H1 (cell line): ENCODE results near the gene UBA6. TPM values are rescaled to one million over a fixed set of nuclear protein-coding genes. Genes with fewer than 3 reads are reported as not detected.

ENCODE experiments used
- CTCF ChIA-PET: fragments of 300-600 bp; sonication (Branson Sonifier 250); formaldehyde crosslinking; loops from one replicate; lab custom pipeline; 2021; ENCODE audit not compliant: partially characterized antibody; lab: Charles Lee
- POLR2A ChIA-PET: fragments of 300-600 bp; sonication (Branson Sonifier 250); formaldehyde crosslinking; loops from one replicate; lab custom pipeline; 2021; ENCODE audit warnings: inconsistent platforms; ENCODE audit not compliant: partially characterized antibody; lab: Charles Lee
- DNase-seq, 2 experiments: peaks; one replicate each; pipeline versions ENCODE4 v3.0.0 to v3.0.0-alpha.2; 2010 to 2022; ENCODE audit warnings: low spot score in 2 of 2, low read depth in 1 of 2, mixed read lengths in 1 of 2
- FAIRE-seq: peaks from 2 replicates; lab custom pipeline; 2011; peaks lifted over from hg19 to GRCh38; lab: Jason Lieb, UNC
- H2AFZ ChIP-seq: 2 replicates; pipeline ENCODE4 v1.8.1; 2012; ENCODE audit warnings: low read length, inconsistent platforms
- H2AK5ac ChIP-seq: 2 replicates; pipeline ENCODE4 v1.6.1; 2013; ENCODE audit warnings: low read depth, low read length
- H2BK120ac ChIP-seq: replicated peaks from 2 replicates; pipeline ENCODE3; 2013; ENCODE audit warnings: low read depth, low read length, inconsistent platforms
- H2BK12ac ChIP-seq: 2 replicates; pipeline ENCODE4 v1.6.1; 2013; ENCODE audit warnings: low read depth, low read length
- H2BK15ac ChIP-seq: 2 replicates; pipeline ENCODE4 v1.6.1; 2013; ENCODE audit warnings: low read length
- H2BK20ac ChIP-seq: 2 replicates; pipeline ENCODE4 v1.6.1; 2013; ENCODE audit warnings: low read length
- H2BK5ac ChIP-seq: 2 replicates; pipeline ENCODE4 v1.6.1; 2013; ENCODE audit warnings: low read depth, low read length
- H3K14ac ChIP-seq: 2 replicates; pipeline ENCODE4 v1.6.1; 2013; ENCODE audit warnings: inconsistent platforms; ENCODE audit not compliant: insufficient read length
- H3K18ac ChIP-seq: 2 replicates; pipeline ENCODE4 v1.6.1; 2013; ENCODE audit warnings: low read length; ENCODE audit errors: extremely low read depth
- H3K23ac ChIP-seq: 2 replicates; pipeline ENCODE4 v1.6.1; 2013; ENCODE audit warnings: inconsistent platforms; ENCODE audit not compliant: insufficient read length
- H3K23me2 ChIP-seq: 2 replicates; pipeline ENCODE4 v1.6.1; 2013; ENCODE audit warnings: low read depth, low read length
- H3K27ac ChIP-seq: 2 replicates; pipeline ENCODE4 v1.6.1; 2011; ENCODE audit warnings: low read depth, low read length, inconsistent platforms
- H3K27me3 ChIP-seq, 4 experiments: replicated peaks in 1 of 4; 1 replicate in 1 of 4; 2 replicates in 3 of 4; pipeline versions ENCODE4 v1.6.1 to v1.8.1; 2011 to 2013; ENCODE audit warnings: low read length in 3 of 4, mild to moderate bottlenecking in 3 of 4, inconsistent platforms in 2 of 4, mixed read lengths in 2 of 4, moderate library complexity in 1 of 4; ENCODE audit not compliant: control insufficient read depth in 3 of 4, insufficient read depth in 3 of 4; ENCODE audit errors: extremely low read depth in 1 of 4
- H3K36me3 ChIP-seq, 4 experiments: 2 replicates each; pipeline versions ENCODE4 v1.6.1 to v1.8.1; 2011 to 2013; ENCODE audit warnings: mild to moderate bottlenecking in 4 of 4, low read length in 3 of 4, moderate library complexity in 2 of 4, control low read depth in 1 of 4, inconsistent platforms in 1 of 4; ENCODE audit not compliant: insufficient read depth in 4 of 4, control insufficient read depth in 2 of 4
- H3K4ac ChIP-seq: replicated peaks from 2 replicates; pipeline ENCODE3; 2013; ENCODE audit warnings: low read length, low read depth, mixed read lengths, inconsistent platforms; ENCODE audit not compliant: insufficient read length
- H3K4me1 ChIP-seq, 4 experiments: replicated peaks in 1 of 4; 1 replicate in 1 of 4; 2 replicates in 3 of 4; pipeline versions ENCODE4 v1.6.1 to v1.8.1; 2011 to 2013; ENCODE audit warnings: low read length in 3 of 4, inconsistent platforms in 2 of 4, mixed read lengths in 1 of 4; ENCODE audit not compliant: insufficient read depth in 4 of 4, control insufficient read depth in 3 of 4
- H3K4me2 ChIP-seq, 2 experiments: 2 replicates each; pipeline versions ENCODE4 v1.6.1 to v1.8.1; 2011 to 2013; ENCODE audit warnings: low read depth in 2 of 2, low read length in 2 of 2, control low read depth in 1 of 2, inconsistent platforms in 1 of 2, mild to moderate bottlenecking in 1 of 2; ENCODE audit not compliant: insufficient read depth in 1 of 2
- H3K4me3 ChIP-seq, 4 experiments: fragments of 200-600, 300-600 bp in 1 of 4; sonication (generic), shearing (Covaris generic), sonication (Bioruptor Twin) in 1 of 4; 2 replicates each; pipeline versions ENCODE4 v1.5.1 to v1.8.1; 2011 to 2016; ENCODE audit warnings: low read length in 4 of 4, low read depth in 3 of 4, control low read depth in 2 of 4, inconsistent platforms in 2 of 4, mild to moderate bottlenecking in 2 of 4, mixed read lengths in 1 of 4, moderate library complexity in 1 of 4; ENCODE audit not compliant: insufficient read depth in 2 of 4; ENCODE audit errors: extremely low read depth in 1 of 4
- H3K56ac ChIP-seq: replicated peaks from 2 replicates; pipeline ENCODE3; 2013; ENCODE audit warnings: low read depth, mild to moderate bottlenecking, mixed read lengths, low read length, inconsistent platforms; ENCODE audit not compliant: insufficient read length
- H3K79me1 ChIP-seq: 2 replicates; pipeline ENCODE4 v1.6.1; 2013; ENCODE audit warnings: low read depth, low read length, control low read depth
- H3K79me2 ChIP-seq, 2 experiments: 2 replicates each; pipeline versions ENCODE4 v1.6.1 to v1.8.1; 2012 to 2013; ENCODE audit warnings: low read length in 2 of 2, mild to moderate bottlenecking in 2 of 2, inconsistent platforms in 1 of 2; ENCODE audit not compliant: insufficient read depth in 2 of 2, control insufficient read depth in 1 of 2
- H3K9ac ChIP-seq, 4 experiments: replicated peaks in 1 of 4; 1 replicate in 1 of 4; 2 replicates in 3 of 4; pipeline versions ENCODE4 v1.6.1 to v1.8.1; 2011 to 2013; ENCODE audit warnings: low read depth in 3 of 4, low read length in 3 of 4, control low read depth in 2 of 4, mild to moderate bottlenecking in 2 of 4, moderate library complexity in 2 of 4, inconsistent platforms in 1 of 4; ENCODE audit errors: extremely low read depth in 1 of 4
- H3K9me3 ChIP-seq, 2 experiments: 2 replicates each; pipeline versions ENCODE4 v1.6.1 to v1.8.1; 2012 to 2013; ENCODE audit warnings: mild to moderate bottlenecking in 2 of 2, moderate library complexity in 2 of 2, control low read depth in 1 of 2, inconsistent platforms in 1 of 2, low read depth in 1 of 2, low read length in 1 of 2, mixed read lengths in 1 of 2; ENCODE audit not compliant: insufficient read depth in 2 of 2
- H4K20me1 ChIP-seq, 2 experiments: replicated peaks in 1 of 2; 2 replicates each; pipeline versions ENCODE3 to v1.8.1; 2011 to 2013; ENCODE audit warnings: inconsistent platforms in 2 of 2, low read length in 2 of 2, mild to moderate bottlenecking in 1 of 2; ENCODE audit not compliant: insufficient read depth in 2 of 2, control insufficient read depth in 1 of 2
- H4K5ac ChIP-seq: 2 replicates; pipeline ENCODE4 v1.6.1; 2013; ENCODE audit warnings: low read length, low read depth, mixed read lengths, inconsistent platforms; ENCODE audit not compliant: insufficient read length
- H4K8ac ChIP-seq: 2 replicates; pipeline ENCODE4 v1.8.0; 2013; ENCODE audit warnings: mild to moderate bottlenecking, moderate library complexity, low read length, inconsistent platforms; ENCODE audit not compliant: insufficient read depth; ENCODE audit errors: extremely low read depth
- H4K91ac ChIP-seq: replicated peaks from 2 replicates; pipeline ENCODE3; 2013; ENCODE audit warnings: low read length, mixed read lengths, inconsistent platforms; ENCODE audit not compliant: insufficient read length
- CREB1 ChIP-seq: IDR thresholded peaks from 2 replicates; pipeline ENCODE4 v1.6.1; 2012; ENCODE audit warnings: inconsistent platforms
- E2F6 ChIP-seq: IDR thresholded peaks from 2 replicates; pipeline ENCODE4 v1.6.1; 2012; ENCODE audit warnings: inconsistent platforms
- FOSL1 ChIP-seq: IDR thresholded peaks from 2 replicates; pipeline ENCODE4 v1.6.1; 2011; ENCODE audit warnings: mild to moderate bottlenecking, low read depth, low read length, moderate library complexity; ENCODE audit not compliant: insufficient read depth
- KDM4A ChIP-seq: IDR thresholded peaks from one replicate; pipeline ENCODE4 v1.7.1; 2012; ENCODE audit warnings: low read depth, mild to moderate bottlenecking, moderate library complexity, low read length, inconsistent platforms; ENCODE audit not compliant: severe bottlenecking
- KDM5A ChIP-seq: fragments of 200-600 bp; IDR thresholded peaks from 2 replicates; pipeline ENCODE4 v1.7.1; 2012; ENCODE audit warnings: mild to moderate bottlenecking, low read length, inconsistent platforms, mixed read lengths
- RXRA ChIP-seq: IDR thresholded peaks from 2 replicates; pipeline ENCODE4 v1.6.1; 2011; ENCODE audit warnings: low read depth, mild to moderate bottlenecking, low read length, moderate library complexity; ENCODE audit not compliant: insufficient read depth
- SIX5 ChIP-seq: IDR thresholded peaks from 2 replicates; pipeline ENCODE4 v1.6.1; 2011; ENCODE audit warnings: mild to moderate bottlenecking, low read depth, low read length
- SP1 ChIP-seq: IDR thresholded peaks from 2 replicates; pipeline ENCODE4 v1.6.1; 2011; ENCODE audit warnings: low read depth, low read length
- TBP ChIP-seq: IDR thresholded peaks from 2 replicates; pipeline ENCODE4 v1.6.1; 2011; ENCODE audit warnings: low read depth, low read length, improper control_type of control experiment
- ZNF274 ChIP-seq: IDR thresholded peaks from 2 replicates; pipeline ENCODE4 v1.7.0; 2012; ENCODE audit warnings: low read length, borderline replicate concordance; ENCODE audit errors: extremely low read depth
- WGBS, 2 experiments: shearing (Covaris generic) in 1 of 2; methylation state at CpG; one replicate each; pipeline versions ENCODE4 v1.1.6 to v1.1.7; 2013 to 2015; ENCODE audit warnings: low lambda C conversion rate in 2 of 2, mixed read lengths in 2 of 2, inconsistent platforms in 1 of 2, low coverage in 1 of 2, missing lambda C conversion rate in 1 of 2; ENCODE audit not compliant: insufficient replicate concordance in 2 of 2, insufficient coverage in 1 of 2, insufficient read length in 1 of 2; ENCODE audit errors: extremely low coverage in 1 of 2, missing lambda C conversion rate in 1 of 2; 5-methylcytosine and 5-hydroxymethylcytosine counted together
- polyA plus RNA-seq, 7 experiments: library from polyadenylated mRNA; depleted of rRNA in 3 of 7; stranded (reverse) in 5 of 7; unstranded in 2 of 7; fragments of >200 nt in 5 of 7; fragments of 200-250 nt in 2 of 7; gene quantifications; 1 replicate in 5 of 7; 2 replicates in 1 of 7; 4 replicates in 1 of 7; pipeline versions ENCODE4 v1.2.1 to v1.2.3, GENCODE V29; 2011 to 2013; ENCODE audit warnings: missing spikeins in 2 of 7, mixed read lengths in 2 of 7
- total RNA-seq: library from RNA; stranded (reverse); fragmentation: NEBNext Ultra II Directional; extraction: Animal tissue kit (Norgen Biotek cat#: 25700); gene quantifications from 2 replicates; pipeline ENCODE4 v1.2.1, GENCODE V29; 2021

The UBA6 gene
- total and polyA plus RNA-seq, 2 of the 8 experiments (the other 6 are each of a cell fraction or from before 2014, with no cell fraction given) = 17.4 to 74.3 TPM

GRCh38 chr4:67736262-67736661 lies 35.3 kb upstream of the UBA6 start:
- Histone ChIP-seq H3K56ac (no peak overlapping the region), H3K9me3 (no peaks in the 10 kb centered on the region), H4K8ac (no peak overlapping the region), H3K27me3 (no peaks in the 10 kb centered on the region), H3K4me3 (no peak overlapping the region), H3K14ac (no peak overlapping the region), H3K27ac (no peak overlapping the region), H3K9ac (no peak overlapping the region), H4K5ac (no peak overlapping the region), H2BK120ac (no peak overlapping the region), H3K36me3 (no peaks in the 10 kb centered on the region), H3K79me1 (no peaks in the 10 kb centered on the region), H4K91ac (no peak overlapping the region), H2AFZ (no peak overlapping the region), H3K4ac (no peak overlapping the region), H3K4me2 (no peak overlapping the region), H2AK5ac (no peak overlapping the region), H4K20me1 (no peaks in the 10 kb centered on the region), H2BK12ac (no peak overlapping the region), H2BK15ac (no peak overlapping the region), H3K79me2 (no peaks in the 10 kb centered on the region)
- CTCF ChIA-PET = interaction anchor here (1.1 to 1.5 kb wide), 3 partner anchors 11 to 12 kb away, joined by 4 to 8 read pairs (median 4); no protein-coding TSS in a partner anchor
- 84% methylated on average over 1 of the region's 1 CpG; no CpG with 5 or more reads in 1 of the 2 experiments for WGBS, 2 experiments
- no peak for DNase-seq
- TF ChIP-seq KDM4A = no peak
- no peak for TF ChIP-seq ZNF274
- no peak for TF ChIP-seq FOSL1
- TF ChIP-seq SIX5 = no peak
- TF ChIP-seq KDM5A = no peak
- TF ChIP-seq SP1 = no peak
- no peak for TF ChIP-seq TBP
- TF ChIP-seq RXRA = no peak
- TF ChIP-seq E2F6 = no peak
- TF ChIP-seq CREB1 = no peak
- TF ChIP-seq, all 59 proteins: peak for 0
- no peak overlapping the region for H2BK20ac ChIP-seq
- no peak overlapping the region for H3K18ac ChIP-seq
- H3K23me2 ChIP-seq = no peaks in the 10 kb centered on the region
- no peak overlapping the region for H2BK5ac ChIP-seq
- FAIRE-seq = no peak
- no peaks in the 10 kb centered on the region for H3K4me1 ChIP-seq
- H3K23ac ChIP-seq = no peak overlapping the region
- POLR2A ChIA-PET = no interaction called here
